OCI-LY3 (cell line): ENCODE results near the gene MAP2K6.

Experiments
- H2AFZ ChIP-seq: fragments of 200-600, 300-600 bp; shearing (Covaris generic); 2 replicates; pipeline ENCODE4 v1.6.0; 2014; ENCODE audit warnings: antibody characterized with exemption, low read depth, low read length
- H3K27ac ChIP-seq: fragments of 200-600, 300-600 bp; sonication (generic); 2 replicates; pipeline ENCODE4 v1.5.1; 2014; ENCODE audit warnings: mild to moderate bottlenecking, low read length, moderate library complexity, mixed read lengths
- H3K27me3 ChIP-seq: fragments of 200-600, 300-600 bp; sonication (generic); 2 replicates; pipeline ENCODE4 v1.6.1; 2014; ENCODE audit warnings: low read depth, low read length, mixed read lengths
- H3K36me3 ChIP-seq: fragments of 200-600, 300-600 bp; sonication (generic); replicated peaks from 2 replicates; pipeline ENCODE3; 2014; ENCODE audit warnings: low read depth, low read length, mixed read lengths
- H3K4me1 ChIP-seq: fragments of 300-600, 200-600 bp; sonication (generic); 2 replicates; pipeline ENCODE4 v1.6.1; 2014; ENCODE audit warnings: low read length, mixed read lengths
- H3K4me2 ChIP-seq: fragments of 200-600, 300-600 bp; sonication (generic); 2 replicates; pipeline ENCODE4 v1.6.1; 2014; ENCODE audit warnings: low read length, mixed read lengths
- H3K4me3 ChIP-seq: fragments of 300-600, 200-600 bp; sonication (generic); 2 replicates; pipeline ENCODE4 v1.5.1; 2014; ENCODE audit warnings: antibody characterized with exemption, mild to moderate bottlenecking, low read length, moderate library complexity
- H3K79me2 ChIP-seq: fragments of 300-600, 200-600 bp; shearing (Covaris generic); 2 replicates; pipeline ENCODE4 v1.6.1; 2014; ENCODE audit warnings: mild to moderate bottlenecking, low read length, mixed read lengths
- H3K9ac ChIP-seq: fragments of 300-600, 200-600 bp; shearing (Covaris generic); 2 replicates; pipeline ENCODE4 v1.6.0; 2014; ENCODE audit warnings: mild to moderate bottlenecking, low read length, moderate library complexity
- H3K9me3 ChIP-seq: fragments of 200-600, 300-600 bp; shearing (Covaris generic); 2 replicates; pipeline ENCODE4 v1.6.1; 2014; ENCODE audit warnings: low read length, mixed read lengths; ENCODE audit not compliant: insufficient read depth
- H4K20me1 ChIP-seq: fragments of 200-600, 300-600 bp; sonication (generic); 2 replicates; pipeline ENCODE4 v1.6.1; 2016; ENCODE audit warnings: low read length, mixed read lengths; ENCODE audit not compliant: insufficient read depth
- CTCF ChIP-seq: fragments of 200-600, 300-600 bp; sonication (generic); IDR thresholded peaks from 2 replicates; pipeline ENCODE4 v1.5.1; 2014; ENCODE audit warnings: antibody characterized with exemption, low read length, low read depth
- EZH2phosphoT487 ChIP-seq: fragments of 200-600 bp; shearing (Covaris generic); IDR thresholded peaks from 2 replicates; pipeline ENCODE4 v1.6.1; 2018; ENCODE audit warnings: antibody characterized with exemption, mixed run types, low read depth

Gene MAP2K6

GRCh38 chr17:69425978-69426377 is 11.5 kb downstream of the MAP2K6 start:
- no peak for TF ChIP-seq CTCF
- no peak for TF ChIP-seq EZH2phosphoT487
- no peaks in the 10 kb centered on the region for H3K36me3 ChIP-seq
- no peaks in the 10 kb centered on the region for H3K27me3 ChIP-seq
- no peaks in the 10 kb centered on the region for H4K20me1 ChIP-seq
- H3K4me3 ChIP-seq = no peak overlapping the region
- no peak overlapping the region for H3K27ac ChIP-seq
- H3K79me2 ChIP-seq = no peaks in the 10 kb centered on the region
- peaks cover 12% of the 10 kb centered on the region for H3K4me1 ChIP-seq
- H3K9ac ChIP-seq = no peak overlapping the region
- H2AFZ ChIP-seq = no peak overlapping the region
- H3K4me2 ChIP-seq = no peak overlapping the region
- no peaks in the 10 kb centered on the region for H3K9me3 ChIP-seq

- peaks cover 12% of the 10 kb centered on the region for H3K4me1 ChIP-seq
- H3K79me2 ChIP-seq = no peaks in the 10 kb centered on the region
- H3K4me3 ChIP-seq = no peak overlapping the region
- H3K27me3 ChIP-seq = no peaks in the 10 kb centered on the region
- no peaks in the 10 kb centered on the region for H4K20me1 ChIP-seq
- H3K9me3 ChIP-seq = no peaks in the 10 kb centered on the region
- H3K9ac ChIP-seq = no peak overlapping the region
- H3K27ac ChIP-seq = no peak overlapping the region
- H3K36me3 ChIP-seq = no peaks in the 10 kb centered on the region
- TF ChIP-seq EZH2phosphoT487 (no peak), CTCF (no peak)
- H3K4me2 ChIP-seq = no peak overlapping the region
- no peak overlapping the region for H2AFZ ChIP-seq
These were observed 13.1 kb downstream of the MAP2K6 start for GRCh38 chr17:69427486-69428197.

GRCh38 chr17:69428252-69428980 is 13.9 kb downstream of the MAP2K6 start:
- Histone ChIP-seq H3K79me2 (no peaks in the 10 kb centered on the region), H3K9me3 (no peaks in the 10 kb centered on the region), H3K4me2 (no peak overlapping the region), H2AFZ (no peak overlapping the region), H3K36me3 (no peaks in the 10 kb centered on the region), H4K20me1 (no peaks in the 10 kb centered on the region), H3K4me1 (peaks cover 12% of the 10 kb centered on the region), H3K9ac (no peak overlapping the region), H3K4me3 (no peak overlapping the region), H3K27me3 (no peaks in the 10 kb centered on the region), H3K27ac (no peak overlapping the region)
- TF ChIP-seq CTCF (no peak), EZH2phosphoT487 (no peak)

- no peaks in the 10 kb centered on the region for H3K79me2 ChIP-seq
- no peak overlapping the region for H3K27ac ChIP-seq
- no peaks in the 10 kb centered on the region for H3K27me3 ChIP-seq
- no peak overlapping the region for H3K4me2 ChIP-seq
- no peaks in the 10 kb centered on the region for H3K36me3 ChIP-seq
- H3K9me3 ChIP-seq = no peaks in the 10 kb centered on the region
- no peaks in the 10 kb centered on the region for H4K20me1 ChIP-seq
- TF ChIP-seq CTCF (no peak), EZH2phosphoT487 (no peak)
- peaks cover 12% of the 10 kb centered on the region for H3K4me1 ChIP-seq
- no peak overlapping the region for H3K9ac ChIP-seq
- no peak overlapping the region for H3K4me3 ChIP-seq
- no peak overlapping the region for H2AFZ ChIP-seq
These were observed 16.0 kb downstream of the MAP2K6 start for GRCh38 chr17:69430488-69430887.
